HK-2 (cell line): ENCODE data around the gene CNR2.
A peak's percentile ranks its signal among the peaks of the same experiment; 100 is the strongest.
"Not testable (repeated sequence)": the region's sequence is repeated elsewhere in the genome, so short reads cannot be mapped to it uniquely, and the experiment has no call there.

ENCODE experiments used
- DNase-seq: peaks from one replicate; pipeline ENCODE4 v3.0.0-alpha.2; 2018; ENCODE audit not compliant: unreplicated experiment

CNR2 gene

GRCh38 chr1:23836037-23836436 lies 77.1 kb downstream of the CNR2 start:
- DNase-seq: no peak

GRCh38 chr1:23834156-23834555 lies 79.0 kb downstream of the CNR2 start:
- not testable (repeated sequence) for DNase-seq

DNA sequence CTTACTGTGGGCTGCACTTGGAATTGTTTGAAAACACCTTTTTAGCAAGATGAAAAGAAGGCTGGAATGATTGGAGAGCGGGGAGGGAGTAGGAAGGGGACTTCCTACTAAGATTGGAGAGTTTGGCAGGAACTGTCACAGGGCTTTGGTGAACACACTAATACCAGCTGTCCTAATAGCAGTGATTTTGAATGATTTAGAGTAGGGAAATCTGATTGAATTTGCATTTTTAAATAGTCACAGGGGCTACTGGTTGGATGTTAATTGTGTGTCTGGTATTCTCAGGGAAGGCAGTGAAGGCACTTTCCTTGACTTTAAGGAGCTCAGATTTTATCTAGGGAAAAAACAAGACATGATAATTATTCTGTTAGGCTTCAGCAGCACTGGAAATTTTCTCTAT lies 85.4 kb downstream of the CNR2 start:
- DNase-seq: no peak

- DNase-seq: not testable (repeated sequence)
Measured at GRCh38 chr1:23826590-23826989, 86.6 kb downstream of the CNR2 start.

- no peak for DNase-seq
Measured at GRCh38 chr1:23825762-23826522, 87.2 kb downstream of the CNR2 start.

GRCh38 chr1:23825076-23825761 lies 87.9 kb downstream of the CNR2 start, which contains the start of gene HMGCL:
Gene HMGCL (minus strand): TSS chr1:23825429. CDS start chr1:23825415, 14 bp downstream.
- DNase-seq: peak; percentile 90

GRCh38 chr1:23824711-23825075 lies 88.5 kb downstream of the CNR2 start:
- DNase-seq: no peak

- no peak for DNase-seq
Measured at GRCh38 chr1:23823767-23824166, 89.4 kb downstream of the CNR2 start.
